Erythroblast (primary cell): Measurements from ENCODE around the gene FAXDC2.

ENCODE experiments used
- GATA1 ChIP-seq: IDR thresholded peaks from 2 replicates; pipeline ENCODE4 v1.6.1; 2011; ENCODE audit warnings: low read depth, mild to moderate bottlenecking, control low read depth, low read length, moderate library complexity
- POLR2A ChIP-seq: IDR thresholded peaks from 2 replicates; pipeline ENCODE4 v1.6.1; 2011; ENCODE audit warnings: mild to moderate bottlenecking, low read length

- TF ChIP-seq POLR2A (no peak), GATA1 (no peak)
These were observed 55.7 kb downstream of the FAXDC2 start for GRCh38 chr5:154794525-154795234.
